ENCODE results near the gene CARD18. TPM values are rescaled to one million over a fixed set of nuclear protein-coding genes. Genes with fewer than 3 reads are reported as not detected.

Gene CARD18
- 0.63 TPM for total RNA-seq
- long read RNA-seq, partial matches to known transcripts = 0 of 1 reads
- long read RNA-seq, other reads (novel, unspliced or antisense) = 1 of 1 reads

GRCh38 chr11:105139669-105140068, at the start of gene CARD18:
TSS of gene CARD18 (minus strand) at chr11:105139769. CDS start at chr11:105139726, 43 bp downstream.
- peaks cover 5% of the 10 kb centered on the region for H3K9me3 ChIP-seq (replicated peaks)
- no peaks in the 10 kb centered on the region for H3K36me3 ChIP-seq
- peaks cover 11% of the 10 kb centered on the region for H3K4me1 ChIP-seq
- H3K4me3 ChIP-seq = no peak within 1 kb of the TSS
- TF ChIP-seq, protein P1, sequence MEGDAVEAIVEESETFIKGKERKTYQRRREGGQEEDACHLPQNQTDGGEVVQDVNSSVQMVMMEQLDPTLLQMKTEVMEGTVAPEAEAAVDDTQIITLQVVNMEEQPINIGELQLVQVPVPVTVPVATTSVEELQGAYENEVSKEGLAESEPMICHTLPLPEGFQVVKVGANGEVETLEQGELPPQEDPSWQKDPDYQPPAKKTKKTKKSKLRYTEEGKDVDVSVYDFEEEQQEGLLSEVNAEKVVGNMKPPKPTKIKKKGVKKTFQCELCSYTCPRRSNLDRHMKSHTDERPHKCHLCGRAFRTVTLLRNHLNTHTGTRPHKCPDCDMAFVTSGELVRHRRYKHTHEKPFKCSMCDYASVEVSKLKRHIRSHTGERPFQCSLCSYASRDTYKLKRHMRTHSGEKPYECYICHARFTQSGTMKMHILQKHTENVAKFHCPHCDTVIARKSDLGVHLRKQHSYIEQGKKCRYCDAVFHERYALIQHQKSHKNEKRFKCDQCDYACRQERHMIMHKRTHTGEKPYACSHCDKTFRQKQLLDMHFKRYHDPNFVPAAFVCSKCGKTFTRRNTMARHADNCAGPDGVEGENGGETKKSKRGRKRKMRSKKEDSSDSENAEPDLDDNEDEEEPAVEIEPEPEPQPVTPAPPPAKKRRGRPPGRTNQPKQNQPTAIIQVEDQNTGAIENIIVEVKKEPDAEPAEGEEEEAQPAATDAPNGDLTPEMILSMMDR (IDR thresholded peaks at IDR 0.05; ENCODE audit: borderline replicate concordance) = no peak
- no peak within 1 kb of the TSS for H3K27ac ChIP-seq (replicated peaks)
- no peaks in the 10 kb centered on the region for H3K27me3 ChIP-seq (ENCODE audit: low read depth)
- no peak for DNase-seq
- intact Hi-C loops (cut with micrococcal nuclease) = no loop called here

DNA sequence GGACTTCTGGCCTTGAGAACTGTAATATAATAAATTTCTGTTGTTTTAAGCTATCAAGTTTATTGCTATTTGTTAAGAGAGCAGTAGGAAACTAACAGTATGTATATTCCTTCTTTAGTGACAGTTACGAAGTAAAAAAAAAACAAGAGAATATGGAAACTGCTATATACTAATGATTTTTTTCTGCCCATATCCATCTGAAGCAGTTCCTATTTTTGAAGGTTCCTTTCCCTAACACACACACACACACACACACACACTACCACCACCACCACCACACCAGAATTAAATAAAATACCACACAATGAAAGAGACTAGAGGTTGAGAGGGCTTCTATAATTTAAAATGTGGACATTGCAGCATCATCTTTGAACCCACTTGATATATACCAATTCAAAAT, 44.4 kb upstream of the CARD18 start:
- DNase-seq = no peak
- intact Hi-C loops (cut with micrococcal nuclease) = no loop called here
- H3K36me3 ChIP-seq = no peaks in the 10 kb centered on the region
- H3K4me1 ChIP-seq = no peaks in the 10 kb centered on the region
- no peaks in the 10 kb centered on the region for H3K27me3 ChIP-seq (ENCODE audit: low read depth)
- H3K27ac ChIP-seq (replicated peaks) = no peak overlapping the region
- TF ChIP-seq, protein P1 (IDR thresholded peaks at IDR 0.05; ENCODE audit: borderline replicate concordance) = no peak
- H3K4me3 ChIP-seq = no peak overlapping the region
- no peaks in the 10 kb centered on the region for H3K9me3 ChIP-seq (replicated peaks)

DNA sequence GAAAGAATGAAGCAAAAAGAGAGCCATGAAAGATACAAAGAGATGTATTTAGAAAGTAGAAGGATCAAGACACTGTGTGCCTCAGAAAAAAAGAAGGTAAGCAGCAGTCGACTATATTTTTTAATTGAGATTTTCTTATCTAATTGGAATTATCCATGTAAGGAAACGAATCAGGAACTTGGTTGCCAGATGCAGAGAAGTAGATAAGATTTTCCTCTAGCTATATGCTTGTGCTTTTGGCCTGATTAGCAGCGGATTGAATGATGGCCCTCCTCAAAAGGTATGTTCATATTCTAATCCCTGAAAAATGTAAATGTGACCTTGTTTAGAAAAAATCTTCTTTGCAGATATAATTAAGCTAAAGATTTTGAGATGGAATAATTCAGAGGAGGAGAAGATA, 43.9 kb upstream of the CARD18 start:
- TF ChIP-seq, protein P1 (IDR thresholded peaks at IDR 0.05; ENCODE audit: borderline replicate concordance) = no peak
- no peaks in the 10 kb centered on the region for H3K9me3 ChIP-seq (replicated peaks)
- no peak overlapping the region for H3K27ac ChIP-seq (replicated peaks)
- no peaks in the 10 kb centered on the region for H3K36me3 ChIP-seq
- DNase-seq = no peak
- H3K27me3 ChIP-seq (ENCODE audit: low read depth) = no peaks in the 10 kb centered on the region
- intact Hi-C loops (cut with micrococcal nuclease) = no loop called here
- no peak overlapping the region for H3K4me3 ChIP-seq
- H3K4me1 ChIP-seq = no peaks in the 10 kb centered on the region

- no peak overlapping the region for H3K4me3 ChIP-seq
- no peaks in the 10 kb centered on the region for H3K9me3 ChIP-seq (replicated peaks)
- no peak overlapping the region for H3K27ac ChIP-seq (replicated peaks)
- no peaks in the 10 kb centered on the region for H3K36me3 ChIP-seq
- intact Hi-C loops (cut with micrococcal nuclease) = no loop called here
- no peak for DNase-seq
- no peaks in the 10 kb centered on the region for H3K4me1 ChIP-seq
- H3K27me3 ChIP-seq (ENCODE audit: low read depth) = no peaks in the 10 kb centered on the region
- TF ChIP-seq, protein P1 (IDR thresholded peaks at IDR 0.05; ENCODE audit: borderline replicate concordance) = no peak
Measured at GRCh38 chr11:105181521-105181920, 42.0 kb upstream of the CARD18 start.

GRCh38 chr11:105181100-105181499, 41.5 kb upstream of the CARD18 start:
- Histone ChIP-seq H3K27ac (replicated peaks) (no peak overlapping the region), H3K27me3 (ENCODE audit: low read depth) (no peaks in the 10 kb centered on the region), H3K36me3 (no peaks in the 10 kb centered on the region), H3K9me3 (replicated peaks) (no peaks in the 10 kb centered on the region), H3K4me1 (no peaks in the 10 kb centered on the region), H3K4me3 (no peak overlapping the region)
- intact Hi-C loops (cut with micrococcal nuclease) = no loop called here
- TF ChIP-seq, protein P1 (IDR thresholded peaks at IDR 0.05; ENCODE audit: borderline replicate concordance) = no peak
- DNase-seq = no peak

Data from left ventricle myocardium inferior (tissue), 1 donor.